HG02981 (cell line): ENCODE measurements around the gene FUCA1.
"Not testable (repeated sequence)": the region's sequence is repeated elsewhere in the genome, so short reads cannot be mapped to it uniquely, and the experiment has no call there.

Experiments used
- ATAC-seq: cut with Tn5 transposase; IDR thresholded peaks from one replicate; pipeline ENCODE4 v1.9.1; 2021; ENCODE audit warnings: mild to moderate bottlenecking, moderate library complexity; ENCODE audit not compliant: unreplicated experiment

Gene FUCA1

DNA sequence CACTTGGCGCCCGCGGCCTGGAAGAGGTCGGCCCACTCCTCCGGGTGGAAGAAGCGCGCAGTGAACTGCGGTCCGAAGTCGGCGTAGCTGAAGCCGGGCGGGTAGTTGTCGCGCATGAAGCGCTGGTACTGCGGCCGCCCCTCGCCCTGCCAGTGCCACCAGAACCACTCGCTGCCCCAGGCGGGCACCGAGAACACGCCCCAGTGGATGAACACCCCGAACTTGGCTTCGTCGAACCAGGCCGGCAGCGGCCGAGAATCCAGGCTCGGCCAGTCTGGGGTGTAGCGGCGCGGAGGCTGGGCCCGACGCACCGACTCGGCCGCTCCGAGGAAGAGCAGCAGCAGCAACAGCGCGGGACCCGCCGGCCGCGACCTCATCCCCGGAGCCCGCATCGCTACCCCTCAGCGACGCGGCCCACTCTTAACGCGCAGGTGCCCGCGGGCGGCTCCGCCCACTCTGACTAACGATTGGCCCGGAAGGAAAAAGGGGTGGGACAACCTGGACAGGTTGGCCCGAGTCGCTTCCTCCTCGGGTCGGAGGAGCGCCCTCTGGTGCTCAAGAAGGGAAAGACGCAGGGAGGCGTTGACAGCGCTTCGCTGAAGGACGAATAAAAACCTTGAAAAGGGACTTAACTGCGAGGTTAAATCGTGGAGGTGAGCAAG lies at the start of gene FUCA1:
Gene FUCA1 (minus strand): TSS at position 396 of the 662 bp plus-strand sequence. CDS start 4 bp downstream, at position 392.
- ATAC-seq: peak; percentile 93

DNA sequence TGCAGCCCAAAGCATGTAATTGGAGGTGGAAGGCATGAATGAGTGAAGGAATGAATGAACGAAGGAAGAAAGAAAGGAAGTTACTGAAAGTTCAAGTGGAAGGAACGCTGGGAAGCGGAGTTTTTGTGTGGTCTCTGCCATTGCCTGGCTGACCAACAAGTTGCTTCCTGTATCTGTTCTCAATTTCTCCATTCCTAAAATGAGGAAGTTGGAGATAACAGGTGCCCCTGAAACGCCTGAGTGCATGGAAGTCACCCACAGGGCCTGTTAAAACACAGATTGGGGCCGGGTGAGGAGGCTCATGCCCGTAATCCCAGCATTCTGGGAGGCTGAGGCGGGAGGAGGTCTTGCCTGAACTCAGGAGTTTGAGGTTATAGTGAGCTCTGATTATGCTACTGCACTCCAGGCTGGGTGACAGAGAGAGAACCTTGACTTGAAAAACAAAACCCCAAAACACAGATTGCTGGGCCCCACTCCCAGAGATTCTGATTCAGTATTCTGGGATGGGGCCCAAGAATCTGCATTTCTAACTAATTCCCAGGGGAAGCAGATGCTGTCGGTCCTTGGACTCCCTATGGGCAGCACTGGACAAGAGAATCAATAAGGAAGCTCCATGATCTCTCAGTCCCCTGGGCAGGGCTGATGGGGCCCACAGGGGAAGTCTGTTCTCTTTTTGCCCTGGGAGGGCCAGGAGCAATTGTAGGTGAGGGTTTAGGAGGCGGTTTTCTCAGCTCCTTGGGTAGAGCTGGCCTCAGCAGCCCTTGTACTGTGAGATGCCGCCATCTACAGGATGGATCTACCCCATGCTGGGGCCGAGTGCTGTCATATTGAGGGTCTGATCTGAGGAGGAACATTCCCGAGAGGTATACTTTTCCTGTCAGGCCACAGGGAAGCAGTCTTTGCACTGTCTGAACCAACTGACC lies 48.4 kb upstream of the FUCA1 start:
- peak; percentile 71 for ATAC-seq

GRCh38 chr1:23915466-23915865 lies 47.4 kb upstream of the FUCA1 start:
- no peak for ATAC-seq

DNA sequence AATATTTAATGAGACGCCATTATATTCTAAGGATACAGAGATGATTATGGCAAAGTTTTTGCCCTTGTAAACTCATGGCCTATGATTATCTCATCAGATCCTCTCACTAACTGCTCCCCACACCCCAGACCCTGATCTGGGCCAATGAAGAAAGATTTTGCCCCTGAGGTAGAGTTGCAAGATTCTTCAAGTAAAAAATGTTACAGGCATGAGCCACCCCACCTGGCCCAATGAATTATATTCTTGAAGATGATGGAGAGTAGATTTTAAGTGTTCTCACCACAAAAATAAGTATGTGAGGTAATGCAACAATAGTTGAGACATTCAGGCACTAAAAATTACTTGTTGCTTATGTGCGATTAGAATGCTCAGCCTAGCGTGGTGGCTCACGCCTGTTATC lies 46.8 kb upstream of the FUCA1 start:
- ATAC-seq: no peak

GRCh38 chr1:23913212-23913880 lies 45.3 kb upstream of the FUCA1 start, which contains the start of gene CNR2:
Gene CNR2, minus strand, starts transcription at chr1:23913362. Its CDS starts 37,745 bp downstream, at chr1:23875617.
- no peak for ATAC-seq

- no peak for ATAC-seq
These were observed 43.8 kb upstream of the FUCA1 start for GRCh38 chr1:23911921-23912320.

- ATAC-seq: no peak
These were observed 42.6 kb upstream of the FUCA1 start for GRCh38 chr1:23910553-23911246.

DNA sequence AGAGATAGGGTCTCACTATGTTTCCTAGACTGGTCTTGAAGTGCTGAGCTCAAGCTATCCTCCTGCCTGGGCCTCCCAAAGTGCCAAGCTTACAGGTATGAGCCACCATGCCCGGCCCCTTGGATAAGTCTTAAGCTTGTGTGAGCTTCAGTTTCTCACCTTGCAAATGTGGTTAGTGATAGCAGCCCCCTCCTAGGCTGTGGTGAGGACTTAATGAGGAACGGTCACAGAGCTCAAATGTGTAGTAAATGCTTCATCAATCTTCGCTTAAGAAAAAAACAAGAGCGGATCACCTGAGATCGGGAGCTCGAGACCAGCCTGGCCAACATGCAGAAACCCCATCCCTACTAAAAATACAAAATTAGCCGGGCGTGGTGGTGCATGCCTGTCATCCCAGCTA lies 42.1 kb upstream of the FUCA1 start:
- ATAC-seq: no peak

GRCh38 chr1:23909412-23909811 lies 41.3 kb upstream of the FUCA1 start:
- ATAC-seq: no peak

DNA sequence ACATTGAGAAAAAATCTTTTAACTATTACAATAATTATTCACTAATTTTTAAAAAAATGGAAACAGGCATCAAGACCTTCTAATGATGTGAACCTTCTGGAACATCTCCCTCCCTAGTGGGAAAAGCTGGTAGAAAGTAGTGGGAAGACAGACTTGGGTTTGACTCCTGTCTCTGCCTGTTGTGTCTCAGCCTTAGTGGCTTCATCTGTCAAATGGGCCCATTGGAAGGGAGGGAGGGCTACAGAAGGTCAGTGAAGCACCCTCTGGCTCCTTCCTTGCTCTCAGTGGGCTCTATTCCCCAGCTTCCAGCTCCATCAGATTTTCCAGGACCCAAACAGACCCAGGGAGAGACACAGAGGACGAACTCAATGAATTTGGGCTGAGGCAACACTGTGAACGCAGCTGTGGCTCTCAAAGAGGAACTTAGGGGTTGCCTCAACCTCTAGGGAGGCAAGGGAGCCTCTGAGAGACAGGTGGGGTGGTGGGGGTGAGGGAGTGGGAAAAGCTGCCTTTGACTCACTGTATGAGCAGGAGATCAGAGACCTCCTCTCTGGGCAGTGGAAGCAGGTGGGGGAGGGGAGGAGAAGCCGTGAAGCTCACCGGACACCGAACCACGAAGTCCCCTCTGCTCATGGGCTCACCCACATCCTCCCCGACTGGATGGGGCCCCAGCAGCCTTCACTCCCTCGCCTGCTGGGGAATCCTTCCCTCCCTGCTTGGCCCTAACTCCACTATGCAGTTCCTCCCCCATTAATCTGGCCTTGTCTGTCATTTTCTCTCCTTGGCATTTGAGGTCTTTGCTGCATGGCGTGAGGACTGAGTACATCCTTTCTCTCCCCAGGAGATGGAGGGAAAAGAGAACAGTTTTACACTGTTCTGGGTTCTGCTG lies 40.6 kb upstream of the FUCA1 start:
- ATAC-seq: peak; percentile 34

- ATAC-seq: no peak
These were observed 38.6 kb upstream of the FUCA1 start for GRCh38 chr1:23906731-23907130.

DNA sequence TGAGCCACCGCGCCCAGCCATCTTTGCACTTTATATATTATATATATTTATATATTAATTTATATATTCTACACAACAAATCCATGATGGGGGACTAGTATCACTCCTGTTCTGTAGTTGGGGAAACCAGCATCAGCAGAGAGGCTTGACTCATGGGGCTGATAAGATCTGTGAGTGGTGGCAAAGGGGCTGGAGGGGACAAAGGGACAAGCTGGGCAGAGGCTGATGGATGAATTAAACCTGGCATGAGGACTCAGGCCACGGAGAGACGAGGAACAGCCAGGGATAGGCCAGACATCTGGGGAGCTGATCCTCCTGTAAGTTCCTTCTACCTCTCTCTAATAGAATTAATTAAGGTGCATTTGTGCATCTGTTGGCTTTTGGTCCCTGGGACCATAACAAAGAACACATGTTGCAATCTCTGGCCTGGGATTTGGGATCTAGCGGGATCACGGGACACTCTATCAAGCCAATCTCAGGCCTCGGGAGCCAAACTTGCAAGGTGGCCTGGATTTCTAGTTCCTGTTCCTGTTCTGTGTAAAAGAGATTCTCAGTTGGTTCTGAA lies 37.5 kb upstream of the FUCA1 start:
- ATAC-seq: no peak

DNA sequence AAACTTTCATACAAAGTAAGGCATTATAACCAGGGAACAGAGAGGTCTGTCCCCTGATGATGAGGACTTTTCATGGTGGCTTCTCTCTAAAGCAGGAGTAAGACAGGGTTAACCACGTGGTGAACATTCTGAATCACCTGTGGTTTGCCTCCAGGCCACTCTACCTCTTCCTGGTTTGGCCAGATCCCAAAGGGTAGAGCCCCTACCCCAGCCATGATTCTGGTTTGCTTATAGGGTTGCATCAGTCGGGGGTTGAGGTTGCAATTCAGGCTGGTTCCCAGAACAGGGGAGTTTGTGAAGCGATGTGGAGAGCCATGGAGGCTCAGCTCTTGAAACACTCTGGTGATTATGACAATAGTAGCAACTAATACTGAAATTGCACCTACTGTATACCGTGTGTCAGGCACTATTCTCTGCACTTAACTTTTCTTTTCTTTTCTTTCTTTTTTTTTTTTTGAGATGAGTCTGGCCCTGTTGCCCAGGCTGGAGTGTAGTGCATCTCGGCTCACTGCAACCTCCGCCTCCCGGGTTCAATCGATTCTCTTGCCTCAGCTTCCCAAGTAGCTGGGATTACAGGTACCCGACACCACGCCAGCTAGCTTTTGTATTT lies 36.8 kb upstream of the FUCA1 start:
- ATAC-seq: no peak

- ATAC-seq: no peak
These were observed 35.7 kb upstream of the FUCA1 start for GRCh38 chr1:23903754-23904153.

DNA sequence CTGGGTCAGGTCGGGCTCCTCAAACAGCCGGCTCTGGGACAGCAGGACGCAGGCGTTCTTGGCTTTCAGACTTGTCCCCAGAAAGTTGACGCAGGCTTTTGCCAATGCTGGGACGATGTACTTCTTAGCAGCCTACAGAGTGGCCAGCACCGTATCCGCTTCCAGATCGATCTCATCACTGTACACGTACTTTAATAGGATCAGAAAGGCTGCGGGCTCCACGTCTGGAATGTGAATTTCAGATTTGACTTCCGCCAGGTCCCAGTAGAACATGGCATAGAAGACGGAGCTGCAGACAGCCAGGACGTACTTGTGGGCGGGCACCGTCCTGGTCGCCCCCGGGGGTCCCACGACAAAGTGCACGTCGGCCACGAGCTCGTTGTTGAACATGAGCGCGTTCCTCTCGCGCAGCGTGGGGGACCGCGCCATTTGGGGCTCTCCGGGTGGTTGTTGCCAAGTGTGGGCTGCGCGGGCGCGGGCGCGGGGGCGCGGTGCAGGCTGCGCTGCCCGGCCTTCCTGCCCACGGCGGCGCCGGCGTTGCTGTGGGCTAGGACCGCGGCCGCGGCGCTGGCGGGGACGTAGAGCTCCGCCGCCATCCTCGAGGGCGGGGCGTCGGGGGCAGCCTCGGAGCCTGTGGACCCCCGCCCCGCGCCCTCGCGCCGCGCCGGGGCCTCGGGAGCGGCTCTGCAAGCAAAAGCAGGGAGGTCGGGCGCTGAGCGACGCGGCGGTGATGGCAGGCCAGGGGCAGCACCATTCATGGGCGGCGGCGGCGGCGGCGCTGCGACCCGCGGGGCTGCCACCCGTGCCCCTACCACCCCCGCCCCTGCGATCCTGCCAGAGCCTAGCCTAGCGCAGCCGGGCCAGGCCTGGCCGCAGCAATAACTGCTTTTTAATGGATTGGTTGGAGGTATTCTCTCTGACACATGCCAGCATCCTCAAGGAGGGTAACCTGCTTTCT lies 34.5 kb upstream of the FUCA1 start:
- no peak for ATAC-seq

DNA sequence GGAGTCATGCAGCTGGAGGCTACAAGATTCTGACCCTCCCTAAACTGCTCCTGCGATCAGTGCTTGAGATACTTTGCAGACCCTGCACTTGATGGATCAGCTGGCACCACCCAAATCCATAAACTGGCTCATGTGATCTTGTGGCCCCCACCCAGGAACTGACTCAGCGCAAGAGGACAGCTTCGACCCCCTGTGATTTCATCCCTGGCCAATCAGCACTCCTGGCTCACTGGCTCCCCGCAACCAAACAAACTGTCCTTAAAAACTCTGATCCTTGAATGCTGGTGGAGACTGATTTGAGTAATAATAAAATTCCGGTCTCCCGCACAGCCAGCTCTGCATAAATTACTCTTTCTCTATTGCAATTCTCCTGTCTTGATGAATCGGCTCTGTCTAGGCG lies 31.9 kb upstream of the FUCA1 start:
- ATAC-seq: not testable (repeated sequence)

- ATAC-seq: no peak
These were observed 31.0 kb upstream of the FUCA1 start for GRCh38 chr1:23899070-23899469.

DNA sequence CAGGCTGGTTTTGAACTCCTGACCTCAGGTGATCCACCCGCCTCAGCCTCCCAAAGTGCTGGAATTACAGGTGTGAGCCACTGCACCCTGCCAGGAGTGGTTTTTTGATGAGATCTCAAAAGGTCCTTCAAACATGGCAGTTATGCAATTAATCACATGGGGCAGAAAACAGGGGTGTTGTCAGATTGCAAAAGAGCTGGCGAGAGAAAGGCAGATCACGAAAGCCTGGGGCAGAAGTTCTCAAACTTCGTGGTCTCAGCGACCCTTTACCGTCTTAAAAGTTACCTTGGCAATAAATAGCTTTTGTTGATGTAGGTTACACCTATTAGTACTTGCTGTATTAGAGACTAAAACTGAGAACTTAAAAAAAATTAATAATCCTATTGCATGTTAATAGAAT lies 29.0 kb upstream of the FUCA1 start:
- no peak for ATAC-seq
